ENCODE results near the gene HNF1B. TPM values are rescaled to one million over a fixed set of nuclear protein-coding genes. Genes with fewer than 3 reads are reported as not detected.

Gene HNF1B
- total RNA-seq, 4 donors from 2014 or later, result 16.5 to 39.9 (median 32.2) TPM

GRCh38 chr17:37744633-37744927 is 279 bp downstream of the HNF1B start:
- peak overlapping the region; percentile 26 to 61 (median 50) for H3K4me3 ChIP-seq
- peaks cover 0 to 42% of the 10 kb centered on the region in 2 donors for H3K27me3 ChIP-seq
- DNase-seq, result no peak
- H3K9me3 ChIP-seq, result no peaks in the 10 kb centered on the region
- H3K36me3 ChIP-seq, result no peaks in the 10 kb centered on the region
- peaks cover 0 to 39% (median 19%) of the 10 kb centered on the region in 4 donors for H3K4me1 ChIP-seq
- TF ChIP-seq POLR2A (IDR thresholded peaks at IDR 0.05) (no peak), CTCF (IDR thresholded peaks at IDR 0.05) (no peak)
- H3K27ac ChIP-seq, result peak overlapping the region in 3 of 4 donors; percentile 76 to 85 (median 80)

GRCh38 chr17:37743875-37744632 is 805 bp downstream of the HNF1B start:
- no peak for TF ChIP-seq CTCF (IDR thresholded peaks at IDR 0.05)
- no peak for TF ChIP-seq POLR2A (IDR thresholded peaks at IDR 0.05)
- H3K4me3 ChIP-seq, result peak overlapping the region; percentile 26 to 61 (median 50)
- peak in 2 of 3 donors; percentile 55 to 74 for DNase-seq
- no peaks in the 10 kb centered on the region for H3K36me3 ChIP-seq
- H3K9me3 ChIP-seq, result no peaks in the 10 kb centered on the region
- H3K27me3 ChIP-seq, result peaks cover 0 to 42% of the 10 kb centered on the region in 2 donors
- H3K4me1 ChIP-seq, result peaks cover 0 to 39% (median 19%) of the 10 kb centered on the region in 4 donors
- H3K27ac ChIP-seq, result peak overlapping the region in 3 of 4 donors; percentile 76 to 85 (median 80)

GRCh38 chr17:37743612-37743874 is 1.3 kb downstream of the HNF1B start:
- no peaks in the 10 kb centered on the region for H3K36me3 ChIP-seq
- H3K4me1 ChIP-seq, result peaks cover 0 to 39% (median 19%) of the 10 kb centered on the region in 4 donors
- TF ChIP-seq CTCF (IDR thresholded peaks at IDR 0.05) (no peak), POLR2A (IDR thresholded peaks at IDR 0.05) (peak; percentile 69 to 71)
- H3K27ac ChIP-seq, result peak overlapping the region in 3 of 4 donors; percentile 76 to 85 (median 80)
- DNase-seq, result peak in 2 of 3 donors; percentile 80 to 83
- peak overlapping the region; percentile 26 to 61 (median 50) for H3K4me3 ChIP-seq
- peaks cover 0 to 42% of the 10 kb centered on the region in 2 donors for H3K27me3 ChIP-seq
- H3K9me3 ChIP-seq, result no peaks in the 10 kb centered on the region

GRCh38 chr17:37742762-37743611 is 1.9 kb downstream of the HNF1B start:
- no peaks in the 10 kb centered on the region for H3K36me3 ChIP-seq
- peaks cover 0 to 42% of the 10 kb centered on the region in 2 donors for H3K27me3 ChIP-seq
- peak overlapping the region in 3 of 4 donors; percentile 67 to 85 (median 80) for H3K27ac ChIP-seq
- no peaks in the 10 kb centered on the region for H3K9me3 ChIP-seq
- H3K4me1 ChIP-seq, result peaks cover 0 to 39% (median 19%) of the 10 kb centered on the region in 4 donors
- TF ChIP-seq POLR2A (IDR thresholded peaks at IDR 0.05), result peak; percentile 70 to 82
- peak in 1 of 6 experiments; percentile 14 for TF ChIP-seq CTCF (IDR thresholded peaks at IDR 0.05)
- DNase-seq, result peak in 2 of 3 donors; percentile 59 to 72
- H3K4me3 ChIP-seq, result peak overlapping the region; percentile 26 to 61 (median 50)

- Histone ChIP-seq H3K4me3 (peak overlapping the region; percentile 26 to 61 (median 50)), H3K27me3 (peaks cover 0 to 42% of the 10 kb centered on the region in 2 donors), H3K9me3 (no peaks in the 10 kb centered on the region), H3K27ac (peak overlapping the region in 3 of 4 donors; percentile 67 to 85 (median 80)), H3K36me3 (no peaks in the 10 kb centered on the region), H3K4me1 (peaks cover 0 to 39% (median 19%) of the 10 kb centered on the region in 4 donors)
- TF ChIP-seq POLR2A (IDR thresholded peaks at IDR 0.05) (no peak), CTCF (IDR thresholded peaks at IDR 0.05) (no peak)
- DNase-seq, result peak in 2 of 3 donors; percentile 47 to 67
These were observed 2.6 kb downstream of the HNF1B start for GRCh38 chr17:37742116-37742761.
